GM18520 (cell line): Measurements from ENCODE around the gene LRRC4C.
"Not testable (repeated sequence)": the region's sequence is repeated elsewhere in the genome, so short reads cannot be mapped to it uniquely, and the experiment has no call there.

ENCODE experiments used
- ATAC-seq: cut with Tn5 transposase; IDR thresholded peaks from one replicate; pipeline ENCODE4 v1.9.1; 2021; ENCODE audit not compliant: unreplicated experiment

LRRC4C gene

GRCh38 chr11:41040474-41040873, 419.0 kb downstream of the LRRC4C start:
- no peak for ATAC-seq

- no peak for ATAC-seq
Observed at GRCh38 chr11:41039592-41039991, 419.9 kb downstream of the LRRC4C start.

GRCh38 chr11:41031551-41032060, 427.8 kb downstream of the LRRC4C start:
- no peak for ATAC-seq

- ATAC-seq: no peak
Observed at GRCh38 chr11:41020259-41020658, 439.2 kb downstream of the LRRC4C start.

GRCh38 chr11:41019666-41020065, 439.8 kb downstream of the LRRC4C start:
- ATAC-seq: not testable (repeated sequence)

- no peak for ATAC-seq
Observed at GRCh38 chr11:41018224-41018623, 441.2 kb downstream of the LRRC4C start.

- no peak for ATAC-seq
Observed at GRCh38 chr11:41010361-41011050, 448.9 kb downstream of the LRRC4C start.

- no peak for ATAC-seq
Observed at GRCh38 chr11:41005986-41006385, 453.5 kb downstream of the LRRC4C start.

GRCh38 chr11:41003339-41004282, 455.8 kb downstream of the LRRC4C start:
- ATAC-seq: no peak

- ATAC-seq: no peak
Observed at GRCh38 chr11:40998920-40999319, 460.5 kb downstream of the LRRC4C start.

- ATAC-seq: no peak
Observed at GRCh38 chr11:40987776-40988435, 471.5 kb downstream of the LRRC4C start.

- ATAC-seq: no peak
Observed at GRCh38 chr11:40986320-40986719, 473.1 kb downstream of the LRRC4C start.

- no peak for ATAC-seq
Observed at GRCh38 chr11:40975076-40975475, 484.4 kb downstream of the LRRC4C start.

- no peak for ATAC-seq
Observed at GRCh38 chr11:40974186-40974795, 485.2 kb downstream of the LRRC4C start.

- ATAC-seq: no peak
Observed at GRCh38 chr11:40958707-40959106, 500.7 kb downstream of the LRRC4C start.

- ATAC-seq: no peak
Observed at GRCh38 chr11:40952479-40952878, 507.0 kb downstream of the LRRC4C start.

- no peak for ATAC-seq
Observed at GRCh38 chr11:40938002-40938401, 521.5 kb downstream of the LRRC4C start.

- ATAC-seq: no peak
Observed at GRCh38 chr11:40924915-40925314, 534.5 kb downstream of the LRRC4C start.

GRCh38 chr11:40921246-40921645, 538.2 kb downstream of the LRRC4C start:
- no peak for ATAC-seq

GRCh38 chr11:40910774-40911173, 548.7 kb downstream of the LRRC4C start:
- not testable (repeated sequence) for ATAC-seq

- no peak for ATAC-seq
Observed at GRCh38 chr11:40894501-40894900, 565.0 kb downstream of the LRRC4C start.
